NCI-H2196 (cell line): ENCODE results near the gene PBX3.

Experiments
- DNase-seq: peaks from one replicate; lab custom pipeline; 2025; ENCODE audit not compliant: unreplicated experiment; lab: John Stamatoyannopoulos, UW

The PBX3 gene

DNA sequence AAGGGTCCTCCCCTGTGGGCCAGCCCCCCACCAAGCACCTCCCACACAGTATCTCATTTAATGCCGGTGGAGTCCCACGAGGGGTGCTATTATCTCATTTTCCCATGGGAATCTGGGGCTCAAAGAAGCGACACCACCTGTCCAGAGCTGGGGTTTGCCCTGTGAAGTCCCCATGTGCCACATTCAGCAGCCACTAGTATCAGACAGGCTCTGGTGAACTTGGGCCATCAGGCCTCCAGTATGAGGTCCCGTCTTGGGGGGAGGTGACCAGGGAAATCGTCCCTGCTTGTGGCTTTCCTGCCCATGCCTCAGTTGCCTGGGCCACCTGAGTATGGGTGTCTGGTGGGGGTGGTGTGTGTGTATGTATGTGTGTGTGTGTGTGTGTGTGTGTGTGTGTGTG, 222.7 kb downstream of the PBX3 start:
- DNase-seq = no peak

DNA sequence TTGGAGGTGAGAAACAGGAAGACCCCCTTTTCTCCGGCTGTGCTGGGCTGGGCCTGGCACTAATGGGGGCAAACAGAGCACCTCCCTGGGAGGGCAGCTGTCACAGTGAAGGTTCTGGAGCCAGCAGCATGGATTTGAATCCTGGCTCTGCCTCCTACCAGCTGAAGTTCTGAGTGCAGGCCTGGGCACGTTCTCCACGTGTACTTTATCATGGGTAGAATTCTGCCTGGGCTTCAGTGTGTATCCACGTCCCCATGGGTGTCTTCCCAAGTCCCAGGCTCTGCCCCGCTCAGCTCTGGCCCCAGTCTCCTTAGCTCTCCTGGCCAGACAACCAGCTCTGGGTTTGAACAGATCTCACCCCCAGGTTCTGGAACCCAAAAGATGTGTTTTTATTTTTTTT, 223.2 kb downstream of the PBX3 start:
- DNase-seq = no peak

- DNase-seq = no peak
Measured at GRCh38 chr9:125971050-125971449, 223.9 kb downstream of the PBX3 start.

- DNase-seq = no peak
Measured at GRCh38 chr9:125972012-125972729, 225.0 kb downstream of the PBX3 start.

GRCh38 chr9:125973547-125973946, 226.4 kb downstream of the PBX3 start:
- no peak for DNase-seq

- DNase-seq = no peak
Measured at GRCh38 chr9:125974705-125975104, 227.5 kb downstream of the PBX3 start.

- no peak for DNase-seq
Measured at GRCh38 chr9:125977223-125977622, 230.1 kb downstream of the PBX3 start.

DNA sequence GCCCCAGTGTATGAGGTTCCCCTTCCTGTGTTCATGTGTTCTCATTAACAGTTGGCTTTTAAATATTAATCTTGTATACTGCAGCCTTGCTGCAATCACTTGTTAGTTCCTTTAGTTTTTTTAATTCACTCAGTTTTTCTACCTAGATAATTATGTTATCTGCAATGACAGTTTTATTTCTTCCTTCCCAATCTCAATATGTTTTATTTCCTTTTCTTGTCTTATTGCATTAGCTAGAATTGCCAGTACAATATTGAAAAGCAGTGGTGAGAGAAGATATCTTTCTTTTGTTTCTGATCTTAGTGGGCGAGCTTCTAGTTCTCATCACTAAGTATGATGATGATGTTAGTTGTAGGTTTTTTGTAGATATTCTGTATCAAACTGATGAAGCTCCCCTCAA, 232.2 kb downstream of the PBX3 start:
- DNase-seq = no peak

- DNase-seq = no peak
Measured at GRCh38 chr9:125982798-125983406, 235.7 kb downstream of the PBX3 start.

GRCh38 chr9:125983681-125984080, 236.5 kb downstream of the PBX3 start:
- DNase-seq = no peak

- no peak for DNase-seq
Measured at GRCh38 chr9:125984461-125984860, 237.3 kb downstream of the PBX3 start.

GRCh38 chr9:125985142-125985997, 238.2 kb downstream of the PBX3 start:
- no peak for DNase-seq

GRCh38 chr9:125985998-125986655, 239.0 kb downstream of the PBX3 start:
- DNase-seq = no peak

GRCh38 chr9:125986966-125987365, 239.8 kb downstream of the PBX3 start:
- DNase-seq = no peak

DNA sequence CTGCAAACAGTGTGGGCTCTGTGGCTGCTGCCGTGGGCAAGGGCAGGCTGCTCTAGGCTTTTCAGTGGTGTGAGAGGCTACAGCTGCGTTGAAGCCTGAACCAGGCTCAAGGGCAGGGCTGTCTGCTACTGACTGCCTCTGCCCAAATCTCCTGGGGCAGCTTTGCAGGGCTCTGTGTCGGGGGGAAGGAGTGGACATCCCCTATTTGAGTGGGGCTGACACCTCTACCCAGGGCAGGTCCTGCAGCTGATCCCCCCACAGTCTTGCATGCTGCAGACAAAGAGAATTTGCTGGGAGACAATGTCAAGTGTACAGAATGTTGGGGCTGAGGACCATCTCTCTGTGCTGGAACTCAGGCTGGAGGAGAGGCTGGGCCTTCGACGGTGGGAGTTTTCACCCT, 240.2 kb downstream of the PBX3 start:
- DNase-seq = no peak

DNA sequence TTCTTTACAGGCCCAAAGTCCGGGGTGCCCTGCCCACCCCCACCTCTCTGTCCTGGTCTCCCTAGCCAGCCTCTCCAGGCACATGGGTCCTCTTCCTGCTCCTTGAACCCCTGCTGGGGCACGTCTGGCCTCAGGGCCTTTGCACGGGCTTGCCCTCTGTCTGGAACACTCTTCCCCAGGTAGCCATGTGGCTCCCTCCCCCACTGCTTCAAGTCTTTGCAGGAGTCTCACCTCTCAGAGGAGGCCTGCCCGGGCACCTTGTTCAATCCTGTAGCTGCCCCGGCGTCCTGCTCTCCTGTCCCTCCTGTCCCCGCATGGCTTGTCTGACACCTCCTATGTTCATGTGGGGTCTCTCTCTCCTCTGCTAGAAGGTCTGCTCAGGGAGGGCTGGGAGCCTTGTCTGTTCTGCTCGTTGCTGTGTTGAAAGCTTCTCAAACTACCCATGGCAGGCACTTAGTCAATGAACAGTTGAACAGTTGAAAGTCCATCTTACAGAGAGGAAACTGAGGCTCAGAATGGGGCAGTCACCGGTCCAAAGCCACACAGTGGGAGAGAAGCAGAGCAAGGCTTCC, 241.4 kb downstream of the PBX3 start:
- DNase-seq = no peak

DNA sequence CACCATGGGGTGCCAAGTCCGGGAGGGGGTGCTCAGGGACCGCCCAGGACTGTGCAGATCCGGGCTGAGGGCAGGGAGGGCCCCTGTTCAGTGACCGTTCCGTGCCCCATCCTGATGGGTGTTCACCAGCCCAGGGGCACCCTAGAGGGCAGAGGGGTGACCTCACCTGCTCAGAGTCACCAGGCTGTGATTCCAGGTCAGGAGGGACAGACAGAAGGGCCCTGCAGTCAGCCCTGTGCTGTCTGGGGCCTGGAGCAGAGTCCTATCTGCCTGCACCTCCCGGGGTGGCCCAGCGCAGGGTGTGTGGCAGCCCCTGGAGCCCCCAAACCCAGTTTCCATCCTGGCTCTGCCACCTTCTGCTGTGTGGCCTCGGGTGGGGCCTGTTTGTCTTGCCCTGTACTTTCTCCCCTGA, 241.9 kb downstream of the PBX3 start:
- no peak for DNase-seq

DNA sequence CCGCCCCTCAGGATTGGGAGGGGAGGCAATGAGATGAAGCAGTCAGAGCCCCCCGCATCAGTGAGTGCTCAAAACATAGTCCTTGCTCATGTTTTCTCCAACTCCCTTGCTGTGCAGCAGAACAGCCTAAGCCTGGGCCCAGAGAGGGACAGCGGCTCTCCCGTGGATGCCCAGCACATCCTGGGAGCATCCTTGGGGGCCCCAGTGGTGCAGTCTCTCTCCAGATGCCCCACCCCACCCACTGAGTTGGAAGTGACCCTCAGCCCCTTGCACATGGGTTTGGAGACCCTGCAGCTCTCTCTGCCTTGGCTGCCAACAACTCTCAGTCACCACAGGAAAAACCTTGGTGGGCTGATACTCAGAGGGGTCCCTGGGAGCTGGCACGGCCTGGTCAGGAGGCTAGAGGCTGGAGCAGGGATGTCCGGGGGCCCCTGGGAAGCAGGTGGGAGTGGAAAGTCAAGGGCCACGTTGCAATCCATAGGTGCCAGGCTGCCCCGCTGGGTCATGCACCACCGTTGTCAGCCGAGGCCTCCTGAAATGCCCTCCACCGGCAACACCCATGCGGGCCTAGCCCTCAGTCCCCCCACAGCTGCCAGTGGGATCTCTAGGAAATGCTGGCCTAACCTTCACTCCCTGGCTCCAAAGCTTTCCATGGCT, 242.5 kb downstream of the PBX3 start:
- no peak for DNase-seq

GRCh38 chr9:125990186-125990792, 243.1 kb downstream of the PBX3 start:
- no peak for DNase-seq

DNA sequence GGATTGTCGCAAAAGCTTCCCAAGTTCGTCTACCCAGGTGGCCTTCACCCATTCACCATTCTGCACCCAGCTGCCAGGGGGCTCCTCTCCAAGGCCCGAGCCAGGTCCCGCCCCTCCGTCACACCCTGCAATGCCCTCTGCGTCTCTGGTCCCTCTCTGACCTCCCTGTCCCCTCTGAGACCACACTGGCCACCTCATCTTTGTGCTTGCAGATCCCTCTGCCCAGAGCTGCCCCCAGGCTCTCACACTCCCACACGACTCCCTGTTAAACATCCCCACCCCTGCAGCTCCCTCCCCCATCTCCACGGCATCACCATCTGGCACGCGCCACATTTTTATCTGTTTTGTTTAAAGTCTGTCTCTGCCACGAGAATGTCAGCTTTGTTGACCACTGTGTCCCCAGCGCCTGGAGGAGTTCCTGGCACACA, 243.6 kb downstream of the PBX3 start:
- DNase-seq = no peak
